Subcutaneous adipose tissue (tissue), 4 donors: ENCODE measurements around the gene CTIF. TPM values are rescaled to one million over a fixed set of nuclear protein-coding genes. Genes with fewer than 3 reads are reported as not detected.

Experiments
- total RNA-seq, 4 donors: library from RNA; depleted of rRNA; stranded (reverse); fragments of >200 nt; gene quantifications; one replicate each; pipeline ENCODE4 v1.1.0, GENCODE V29; 2016
- TF ChIP-seq, protein P1 (sequence below): fragments of 450-650 bp; IDR thresholded peaks from one replicate; pipeline ENCODE4 v1.5.1; 2016; ENCODE audit warnings: low read depth, mild to moderate bottlenecking, control low read depth, antibody characterized with exemption, moderate library complexity

CTIF gene
- total RNA-seq, 4 donors from 2014 or later: 41.0 to 195 (median 78.3) TPM

DNA sequence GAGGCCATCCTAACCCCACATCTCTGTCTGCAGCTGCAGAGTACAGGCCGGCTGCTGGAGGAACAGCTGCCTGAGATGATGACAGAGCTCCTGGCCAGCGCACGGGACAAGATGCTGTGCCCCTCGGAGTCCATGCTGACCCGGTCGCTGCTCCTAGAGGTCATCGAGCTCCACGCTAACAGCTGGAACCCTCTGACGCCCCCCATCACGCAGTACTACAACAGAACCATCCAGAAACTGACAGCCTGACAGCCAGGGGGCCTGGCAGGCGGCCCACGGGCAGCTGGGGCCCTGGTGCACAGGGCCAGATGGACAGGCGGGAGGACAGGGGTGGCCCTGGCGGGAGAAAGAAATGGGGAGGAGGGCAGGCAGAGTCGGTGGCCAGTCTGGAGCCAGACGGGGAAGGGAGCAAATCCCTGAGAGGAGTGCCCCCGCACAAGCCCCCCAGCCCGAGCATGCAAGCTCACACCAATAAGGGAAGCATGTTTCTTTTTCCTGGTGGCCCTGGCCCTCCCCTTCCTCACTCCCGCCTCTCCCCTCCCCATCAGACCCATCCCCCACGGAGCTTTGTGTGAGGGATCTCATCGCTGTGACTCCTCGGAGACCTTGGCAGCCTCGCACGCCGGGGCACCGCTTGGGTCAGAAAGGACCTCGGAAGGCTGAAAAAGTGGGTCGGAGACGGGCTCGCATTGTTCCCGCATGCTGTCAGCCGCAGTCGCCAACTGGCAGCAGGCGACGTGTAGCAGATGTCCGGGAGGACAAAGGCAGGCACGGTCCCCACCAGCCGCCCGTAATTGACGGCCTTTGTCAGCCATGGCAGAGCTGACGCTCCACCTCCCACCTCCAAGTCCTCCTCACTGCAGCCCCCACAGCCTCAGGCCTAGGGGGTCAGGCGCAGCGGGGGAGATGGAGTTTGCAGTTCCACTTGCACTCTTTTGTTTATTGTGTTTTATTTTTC is 320.8 kb downstream of the CTIF start:
- TF ChIP-seq, protein P1, sequence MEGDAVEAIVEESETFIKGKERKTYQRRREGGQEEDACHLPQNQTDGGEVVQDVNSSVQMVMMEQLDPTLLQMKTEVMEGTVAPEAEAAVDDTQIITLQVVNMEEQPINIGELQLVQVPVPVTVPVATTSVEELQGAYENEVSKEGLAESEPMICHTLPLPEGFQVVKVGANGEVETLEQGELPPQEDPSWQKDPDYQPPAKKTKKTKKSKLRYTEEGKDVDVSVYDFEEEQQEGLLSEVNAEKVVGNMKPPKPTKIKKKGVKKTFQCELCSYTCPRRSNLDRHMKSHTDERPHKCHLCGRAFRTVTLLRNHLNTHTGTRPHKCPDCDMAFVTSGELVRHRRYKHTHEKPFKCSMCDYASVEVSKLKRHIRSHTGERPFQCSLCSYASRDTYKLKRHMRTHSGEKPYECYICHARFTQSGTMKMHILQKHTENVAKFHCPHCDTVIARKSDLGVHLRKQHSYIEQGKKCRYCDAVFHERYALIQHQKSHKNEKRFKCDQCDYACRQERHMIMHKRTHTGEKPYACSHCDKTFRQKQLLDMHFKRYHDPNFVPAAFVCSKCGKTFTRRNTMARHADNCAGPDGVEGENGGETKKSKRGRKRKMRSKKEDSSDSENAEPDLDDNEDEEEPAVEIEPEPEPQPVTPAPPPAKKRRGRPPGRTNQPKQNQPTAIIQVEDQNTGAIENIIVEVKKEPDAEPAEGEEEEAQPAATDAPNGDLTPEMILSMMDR: no peak

DNA sequence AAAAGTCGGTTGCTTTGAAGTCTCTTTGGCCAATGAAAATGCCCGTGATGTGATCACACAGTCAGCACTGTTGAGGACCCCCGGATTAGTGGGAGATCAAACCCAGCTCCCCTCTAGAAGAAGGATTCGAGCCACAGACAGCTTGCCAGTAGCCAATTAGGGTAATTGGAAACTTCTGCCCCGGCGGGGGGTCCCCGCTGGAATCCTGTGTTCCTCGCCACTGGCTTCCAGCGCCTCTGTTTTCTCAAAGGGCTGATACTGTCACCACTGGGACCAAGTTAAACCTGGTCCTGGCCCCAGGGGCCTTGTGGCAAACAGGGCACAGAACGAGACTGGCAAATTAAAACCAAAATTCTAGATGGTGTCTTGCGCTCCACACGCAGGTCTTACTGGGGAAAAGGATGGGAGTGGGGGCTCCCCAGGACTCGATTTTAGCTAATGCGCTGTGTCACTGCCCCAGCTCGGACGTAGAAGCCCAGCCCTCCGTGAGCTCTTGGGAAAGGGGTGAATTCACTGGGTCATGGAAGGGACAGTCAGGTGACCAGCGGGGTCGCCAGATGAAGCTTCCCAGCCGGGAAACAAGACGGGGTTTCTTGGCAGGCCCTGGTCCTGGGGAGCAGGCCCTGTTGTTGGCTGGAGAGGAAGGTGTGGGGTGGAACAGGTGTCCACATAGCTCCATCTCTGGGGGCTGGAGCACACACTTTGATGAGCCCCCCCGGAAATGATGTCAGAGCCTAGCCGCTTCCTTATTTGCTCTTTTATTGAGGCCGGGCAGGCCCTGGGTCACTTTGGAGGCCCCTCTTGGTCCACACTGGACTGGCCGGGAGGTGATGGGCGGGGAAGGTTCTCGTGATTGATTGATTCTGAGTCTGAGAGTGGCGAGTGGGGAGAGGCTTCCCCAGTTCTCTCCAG is 321.7 kb downstream of the CTIF start:
- TF ChIP-seq, protein P1: no peak

DNA sequence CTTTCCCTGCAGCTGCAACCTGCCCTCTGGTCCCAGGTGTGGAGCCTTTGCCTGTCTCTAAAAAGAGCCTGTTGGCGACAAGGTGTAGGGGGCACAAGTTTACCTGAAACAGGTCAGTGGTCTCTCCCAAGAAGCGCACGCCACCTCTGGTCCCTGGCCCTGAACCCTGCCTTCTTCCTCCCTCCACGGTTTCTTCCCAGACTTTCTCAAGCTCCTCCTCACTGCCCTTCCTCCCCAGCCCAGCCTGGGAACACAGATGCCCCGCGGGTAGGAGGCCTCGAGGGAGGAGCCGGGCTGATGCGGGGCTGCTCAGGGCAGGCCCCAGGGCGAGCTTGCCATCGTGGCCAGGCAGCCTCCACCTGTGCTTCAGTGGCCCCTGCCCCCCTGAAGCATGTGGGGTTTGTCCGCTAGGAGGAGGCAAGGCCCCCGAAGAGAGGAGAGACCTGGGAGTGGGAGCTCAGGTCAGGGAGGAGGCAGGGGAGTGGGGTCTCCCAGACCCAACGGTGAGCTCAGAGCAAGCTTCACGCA is 322.4 kb downstream of the CTIF start:
- TF ChIP-seq, protein P1: no peak

DNA sequence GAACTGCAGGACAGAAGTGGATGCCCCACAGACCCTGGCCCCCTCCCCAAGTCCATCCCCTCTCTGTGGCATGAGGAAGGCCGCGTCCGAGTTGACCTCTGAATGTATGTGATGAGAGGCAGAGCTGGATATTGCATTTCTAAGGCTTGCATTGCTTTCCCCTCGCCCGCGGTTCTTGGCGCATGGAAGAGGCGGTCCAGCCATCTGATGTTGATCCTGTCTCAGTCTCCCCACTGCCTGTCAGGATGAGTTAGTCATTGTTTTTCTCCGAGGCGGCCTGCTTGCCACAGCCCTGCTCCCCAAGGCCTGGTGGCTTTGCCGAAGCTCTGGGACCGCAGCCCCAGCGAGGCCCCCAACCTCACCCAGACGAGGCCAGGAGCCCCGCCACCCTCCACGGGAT is 323.3 kb downstream of the CTIF start:
- TF ChIP-seq, protein P1: no peak

DNA sequence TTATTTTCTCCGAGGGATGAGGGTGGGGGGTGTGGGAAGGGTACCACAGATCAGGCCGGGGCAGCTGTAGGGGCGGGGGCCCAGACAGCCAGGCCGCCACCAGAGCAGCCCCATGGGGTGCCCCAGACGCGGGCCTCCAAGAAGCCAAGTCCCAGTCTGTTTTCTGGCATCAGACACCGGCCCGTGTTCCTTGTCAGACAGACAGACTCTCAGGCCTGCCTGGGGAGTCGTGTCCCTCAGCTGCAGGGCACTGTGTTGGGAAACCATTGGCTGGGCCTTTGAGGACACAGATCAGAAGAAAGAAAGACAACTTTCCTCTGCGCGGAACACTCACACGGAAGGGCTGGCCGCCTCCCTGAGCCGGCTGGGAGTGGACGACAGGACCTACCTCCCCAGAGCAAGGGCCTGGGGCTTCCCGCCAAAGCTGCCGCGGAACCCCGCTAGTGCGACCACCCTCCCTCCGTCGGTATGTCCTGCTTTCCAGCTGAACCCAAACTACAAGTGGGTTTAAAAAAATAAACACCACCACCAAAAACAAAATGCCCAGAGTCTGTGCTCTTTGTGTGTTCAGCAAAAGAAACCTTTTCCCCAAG is 323.9 kb downstream of the CTIF start:
- TF ChIP-seq, protein P1: no peak

DNA sequence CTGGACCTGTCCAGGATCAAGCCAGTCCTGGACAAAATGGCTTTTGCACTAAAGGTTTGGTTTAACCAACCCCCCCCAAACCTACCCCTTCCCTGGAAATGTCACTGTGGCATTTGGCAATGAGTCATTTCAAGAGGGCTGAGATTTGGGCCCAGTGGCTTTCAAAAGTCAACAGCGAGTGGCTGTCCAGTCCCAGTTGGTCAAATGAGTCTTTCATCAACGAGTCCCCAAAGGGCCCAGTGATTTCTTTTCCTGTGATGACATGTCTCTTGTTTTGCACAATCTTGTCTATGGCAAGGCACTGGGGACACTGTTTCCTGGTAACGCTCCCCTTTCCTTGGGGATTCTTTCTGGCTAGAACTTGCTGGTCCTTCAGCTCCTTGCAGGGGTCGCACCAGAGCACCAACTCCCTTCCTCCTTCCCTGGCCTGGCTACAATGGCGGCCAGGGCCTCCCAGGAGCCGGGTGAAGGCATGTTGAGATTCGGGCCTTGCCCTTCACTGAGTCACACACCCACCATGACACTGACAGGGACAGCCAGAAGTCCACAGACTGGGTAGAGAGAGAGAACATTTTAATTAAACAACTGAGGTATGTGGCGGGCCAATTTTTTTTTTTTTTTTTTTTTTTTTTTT is 324.7 kb downstream of the CTIF start:
- TF ChIP-seq, protein P1: no peak
